ENCODE measurements around the gene BCAS3. TPM values are rescaled to one million over a fixed set of nuclear protein-coding genes. Genes with fewer than 3 reads are reported as not detected.
"Not testable (repeated sequence)": the region's sequence is repeated elsewhere in the genome, so short reads cannot be mapped to it uniquely, and the experiment has no call there.

Gene BCAS3
- total RNA-seq, 1 donor from 2014 or later, result 14.5 TPM

DNA sequence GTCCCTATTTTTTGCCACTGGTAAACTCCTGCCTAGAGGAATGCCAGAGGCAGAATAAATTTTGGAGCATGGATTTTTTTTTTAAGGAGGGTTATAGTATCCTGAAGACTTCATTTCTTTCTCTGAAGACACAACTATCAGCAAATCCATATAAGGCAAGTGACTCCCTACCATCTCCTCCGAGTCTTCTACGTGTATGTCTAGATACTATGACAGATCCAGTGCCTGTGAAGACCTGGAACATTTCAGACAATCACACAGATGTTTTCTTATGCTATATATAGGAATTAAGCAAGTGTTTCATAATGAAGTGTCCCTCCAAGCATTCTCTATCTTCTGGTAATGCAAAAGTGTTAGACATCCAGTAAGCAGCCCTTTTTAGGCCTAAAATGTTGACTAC is 466.5 kb downstream of the BCAS3 start:
- no peak overlapping the region for H2AFZ ChIP-seq (ENCODE audit: low read depth, low read length)
- H4K20me1 ChIP-seq (ENCODE audit: insufficient read depth, low read length), result no peaks in the 10 kb centered on the region
- no peak overlapping the region for H3K27ac Mint-ChIP-seq (ENCODE audit: unreplicated experiment)
- TF ChIP-seq, protein P1, sequence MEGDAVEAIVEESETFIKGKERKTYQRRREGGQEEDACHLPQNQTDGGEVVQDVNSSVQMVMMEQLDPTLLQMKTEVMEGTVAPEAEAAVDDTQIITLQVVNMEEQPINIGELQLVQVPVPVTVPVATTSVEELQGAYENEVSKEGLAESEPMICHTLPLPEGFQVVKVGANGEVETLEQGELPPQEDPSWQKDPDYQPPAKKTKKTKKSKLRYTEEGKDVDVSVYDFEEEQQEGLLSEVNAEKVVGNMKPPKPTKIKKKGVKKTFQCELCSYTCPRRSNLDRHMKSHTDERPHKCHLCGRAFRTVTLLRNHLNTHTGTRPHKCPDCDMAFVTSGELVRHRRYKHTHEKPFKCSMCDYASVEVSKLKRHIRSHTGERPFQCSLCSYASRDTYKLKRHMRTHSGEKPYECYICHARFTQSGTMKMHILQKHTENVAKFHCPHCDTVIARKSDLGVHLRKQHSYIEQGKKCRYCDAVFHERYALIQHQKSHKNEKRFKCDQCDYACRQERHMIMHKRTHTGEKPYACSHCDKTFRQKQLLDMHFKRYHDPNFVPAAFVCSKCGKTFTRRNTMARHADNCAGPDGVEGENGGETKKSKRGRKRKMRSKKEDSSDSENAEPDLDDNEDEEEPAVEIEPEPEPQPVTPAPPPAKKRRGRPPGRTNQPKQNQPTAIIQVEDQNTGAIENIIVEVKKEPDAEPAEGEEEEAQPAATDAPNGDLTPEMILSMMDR (IDR thresholded peaks at IDR 0.05; ENCODE audit: insufficient read depth, low read depth, low read length), result no peak
- no peak for TF ChIP-seq EZH2 (IDR thresholded peaks at IDR 0.05; ENCODE audit: insufficient read depth, low read length)
- no peaks in the 10 kb centered on the region for H3K27me3 Mint-ChIP-seq (ENCODE audit: low read depth, unreplicated experiment)
- no peak overlapping the region for H3K9ac ChIP-seq (ENCODE audit: low read length)
- DNase-seq (ENCODE audit: low read depth) (no peak), FAIRE-seq (no peak)
- no peak overlapping the region for H3K27ac ChIP-seq (ENCODE audit: low read depth, low read length)
- H3K79me2 ChIP-seq (ENCODE audit: insufficient read depth, low read length), result no peaks in the 10 kb centered on the region
- H3K36me3 Mint-ChIP-seq (ENCODE audit: low read depth, unreplicated experiment), result no peaks in the 10 kb centered on the region
- H3K36me3 ChIP-seq (ENCODE audit: insufficient read depth, low read length), result no peaks in the 10 kb centered on the region
- no peak overlapping the region for H3K4me3 ChIP-seq (ENCODE audit: insufficient read depth, low read depth, low read length)
- H3K4me3 Mint-ChIP-seq (ENCODE audit: unreplicated experiment), result no peak overlapping the region
- H3K27me3 ChIP-seq (ENCODE audit: insufficient read depth, low read length), result no peaks in the 10 kb centered on the region
- H3K9me3 ChIP-seq (ENCODE audit: insufficient read depth, low read depth, low read length), result no peaks in the 10 kb centered on the region
- peaks cover 5% of the 10 kb centered on the region for H3K4me1 ChIP-seq (ENCODE audit: insufficient read depth, low read length)
- H3K4me2 ChIP-seq (ENCODE audit: low read length), result no peak overlapping the region
- H3K9me3 Mint-ChIP-seq (ENCODE audit: unreplicated experiment), result no peaks in the 10 kb centered on the region
- peaks cover 6% of the 10 kb centered on the region for H3K4me1 Mint-ChIP-seq (ENCODE audit: low read depth, unreplicated experiment)

DNA sequence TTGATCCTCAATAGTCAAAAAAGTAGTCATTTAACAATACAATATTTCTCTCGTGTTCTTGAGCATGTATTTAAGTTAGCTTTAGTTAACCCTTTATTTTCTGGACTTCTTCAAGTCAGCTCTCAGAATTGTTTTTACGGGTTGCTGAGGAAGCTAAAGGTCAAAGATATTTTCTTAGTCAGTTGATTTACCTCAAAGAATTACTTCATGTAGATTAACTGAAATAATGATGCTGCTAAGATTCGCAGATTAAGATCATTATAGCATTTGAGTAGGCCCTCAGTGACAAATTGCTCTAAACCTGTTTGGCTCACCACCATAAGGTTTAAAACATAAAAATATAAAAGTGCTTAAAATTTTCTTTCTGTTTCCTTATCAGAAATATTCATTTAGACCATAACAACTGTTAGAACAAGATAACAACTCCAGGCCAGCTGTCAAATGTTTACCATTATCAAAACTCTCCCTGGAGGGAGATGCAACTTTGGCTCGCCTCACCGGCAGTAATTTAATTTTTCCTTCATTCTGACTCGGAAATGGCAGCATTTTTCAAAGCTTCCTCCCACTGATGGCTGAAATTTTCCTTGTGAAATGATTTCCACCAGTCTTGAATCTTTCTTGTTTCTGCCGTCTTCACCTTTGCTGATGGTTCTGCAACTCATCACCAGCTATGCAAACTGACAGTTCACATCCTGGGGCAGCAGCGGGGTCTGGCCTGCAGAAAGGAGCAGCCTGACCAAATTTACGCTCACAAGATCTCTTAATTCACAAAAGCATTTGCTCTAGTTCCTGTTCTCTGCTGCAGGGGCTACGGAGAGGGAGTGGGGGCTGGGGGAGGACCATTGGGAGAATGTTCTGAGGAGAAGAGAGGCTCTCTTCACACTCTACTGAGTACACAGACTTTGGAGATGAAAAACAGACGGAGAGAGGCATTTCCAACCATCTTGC is 467.2 kb downstream of the BCAS3 start:
- Histone ChIP-seq H4K20me1 (ENCODE audit: insufficient read depth, low read length) (no peaks in the 10 kb centered on the region), H3K79me2 (ENCODE audit: insufficient read depth, low read length) (no peaks in the 10 kb centered on the region), H3K27ac (ENCODE audit: low read depth, low read length) (no peak overlapping the region), H3K4me2 (ENCODE audit: low read length) (no peak overlapping the region), H3K9ac (ENCODE audit: low read length) (no peak overlapping the region), H3K4me3 (ENCODE audit: insufficient read depth, low read depth, low read length) (no peak overlapping the region), H2AFZ (ENCODE audit: low read depth, low read length) (no peak overlapping the region), H3K27me3 (ENCODE audit: insufficient read depth, low read length) (no peaks in the 10 kb centered on the region), H3K9me3 (ENCODE audit: insufficient read depth, low read depth, low read length) (no peaks in the 10 kb centered on the region), H3K4me1 (ENCODE audit: insufficient read depth, low read length) (no peaks in the 10 kb centered on the region), H3K36me3 (ENCODE audit: insufficient read depth, low read length) (no peaks in the 10 kb centered on the region)
- no peak for DNase-seq (ENCODE audit: low read depth)
- no peaks in the 10 kb centered on the region for H3K36me3 Mint-ChIP-seq (ENCODE audit: low read depth, unreplicated experiment)
- no peak overlapping the region for H3K27ac Mint-ChIP-seq (ENCODE audit: unreplicated experiment)
- no peaks in the 10 kb centered on the region for H3K9me3 Mint-ChIP-seq (ENCODE audit: unreplicated experiment)
- no peaks in the 10 kb centered on the region for H3K27me3 Mint-ChIP-seq (ENCODE audit: low read depth, unreplicated experiment)
- no peak overlapping the region for H3K4me3 Mint-ChIP-seq (ENCODE audit: unreplicated experiment)
- no peaks in the 10 kb centered on the region for H3K4me1 Mint-ChIP-seq (ENCODE audit: low read depth, unreplicated experiment)
- no peak for FAIRE-seq
- no peak for TF ChIP-seq EZH2 (IDR thresholded peaks at IDR 0.05; ENCODE audit: insufficient read depth, low read length)
- TF ChIP-seq, protein P1 (IDR thresholded peaks at IDR 0.05; ENCODE audit: insufficient read depth, low read depth, low read length), result no peak

DNA sequence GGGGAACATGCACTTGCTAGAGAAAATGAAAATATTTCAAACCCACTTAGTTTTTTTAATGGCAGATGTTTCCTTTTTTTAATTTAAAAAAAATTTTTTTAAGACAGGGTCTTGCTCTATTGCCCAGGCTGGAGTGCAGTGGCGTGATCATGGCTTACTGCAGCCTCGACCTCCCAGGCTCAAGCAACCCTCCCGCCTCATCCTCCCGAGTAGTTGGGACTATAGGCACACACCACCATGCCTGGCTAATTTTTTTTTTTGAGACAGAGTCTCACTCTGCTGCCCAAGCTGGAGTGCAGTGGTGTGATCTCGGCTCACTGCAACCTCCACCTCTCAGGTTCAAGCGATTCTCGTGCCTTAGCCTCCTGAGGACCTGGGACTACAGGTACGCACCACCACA is 469.2 kb downstream of the BCAS3 start:
- H3K9me3 Mint-ChIP-seq (ENCODE audit: unreplicated experiment); H3K4me2 ChIP-seq (ENCODE audit: low read length); H3K9me3 ChIP-seq (ENCODE audit: insufficient read depth, low read depth, low read length); H3K4me3 Mint-ChIP-seq (ENCODE audit: unreplicated experiment); H3K9ac ChIP-seq (ENCODE audit: low read length); H3K27me3 ChIP-seq (ENCODE audit: insufficient read depth, low read length); H3K4me1 Mint-ChIP-seq (ENCODE audit: low read depth, unreplicated experiment); DNase-seq (ENCODE audit: low read depth); H3K36me3 Mint-ChIP-seq (ENCODE audit: low read depth, unreplicated experiment); H3K27me3 Mint-ChIP-seq (ENCODE audit: low read depth, unreplicated experiment); H3K4me3 ChIP-seq (ENCODE audit: insufficient read depth, low read depth, low read length); H3K27ac Mint-ChIP-seq (ENCODE audit: unreplicated experiment); H3K27ac ChIP-seq (ENCODE audit: low read depth, low read length); H2AFZ ChIP-seq (ENCODE audit: low read depth, low read length); H4K20me1 ChIP-seq (ENCODE audit: insufficient read depth, low read length); H3K36me3 ChIP-seq (ENCODE audit: insufficient read depth, low read length); FAIRE-seq; H3K4me1 ChIP-seq (ENCODE audit: insufficient read depth, low read length); H3K79me2 ChIP-seq (ENCODE audit: insufficient read depth, low read length): not testable (repeated sequence)
